ENCODE data around the gene CTU2.

Gene CTU2

DNA sequence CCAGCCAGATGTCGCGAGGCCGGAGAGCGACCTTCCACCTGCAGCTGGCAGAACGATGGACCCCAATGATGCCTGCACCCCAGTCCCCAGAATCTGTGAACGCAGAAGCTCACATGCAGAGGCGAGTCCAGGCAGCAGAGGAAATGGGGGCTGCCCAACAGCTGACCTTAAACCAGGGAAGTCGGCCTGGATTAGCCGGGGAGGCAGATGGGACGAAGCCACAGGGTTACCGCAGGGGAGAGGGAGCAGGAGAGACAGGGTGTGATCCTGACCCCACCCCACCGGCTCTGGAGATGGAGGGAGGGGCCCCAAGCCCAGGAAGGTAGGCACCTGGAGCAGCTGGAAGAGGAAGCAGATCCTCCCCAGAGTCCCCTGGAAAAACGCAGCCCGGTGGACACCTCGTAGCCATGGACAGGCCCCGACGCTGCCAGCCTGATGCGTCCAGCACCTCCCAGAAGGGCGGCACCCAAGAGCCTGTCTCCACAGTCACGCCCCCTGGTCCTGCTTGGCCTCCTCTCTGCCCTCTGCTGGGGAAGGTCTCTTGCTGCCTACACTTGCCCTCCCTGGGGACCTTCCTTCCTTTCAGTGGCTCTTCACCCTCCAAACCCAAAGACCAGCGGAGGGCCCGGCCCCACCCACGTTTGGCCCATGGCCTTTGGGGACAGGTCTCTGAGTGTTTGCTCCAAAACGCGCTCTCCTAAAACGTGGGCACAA, 41.4 kb downstream of the CTU2 start:
- peak; percentile 63 for DNase-seq

DNA sequence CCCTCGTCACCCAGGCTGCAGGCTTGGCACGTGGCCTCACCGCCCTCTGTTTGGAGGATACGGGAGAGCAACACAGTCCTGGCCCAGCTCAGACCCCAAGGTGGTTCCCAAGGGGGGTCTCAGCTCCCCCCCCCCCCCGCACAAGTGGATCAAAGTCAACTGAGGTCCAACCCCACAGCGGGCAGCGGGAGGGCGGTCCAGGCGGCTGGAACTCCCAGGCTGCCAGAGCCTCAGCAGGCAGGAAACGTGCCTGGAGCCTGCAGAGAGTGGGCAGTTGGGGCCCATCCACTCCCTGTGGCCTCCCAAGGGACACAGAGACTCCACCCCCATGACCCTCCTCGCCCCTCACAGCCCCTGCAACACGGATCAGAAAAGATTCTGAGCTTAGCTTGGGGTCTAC, 42.1 kb downstream of the CTU2 start:
- no peak for DNase-seq

DNA sequence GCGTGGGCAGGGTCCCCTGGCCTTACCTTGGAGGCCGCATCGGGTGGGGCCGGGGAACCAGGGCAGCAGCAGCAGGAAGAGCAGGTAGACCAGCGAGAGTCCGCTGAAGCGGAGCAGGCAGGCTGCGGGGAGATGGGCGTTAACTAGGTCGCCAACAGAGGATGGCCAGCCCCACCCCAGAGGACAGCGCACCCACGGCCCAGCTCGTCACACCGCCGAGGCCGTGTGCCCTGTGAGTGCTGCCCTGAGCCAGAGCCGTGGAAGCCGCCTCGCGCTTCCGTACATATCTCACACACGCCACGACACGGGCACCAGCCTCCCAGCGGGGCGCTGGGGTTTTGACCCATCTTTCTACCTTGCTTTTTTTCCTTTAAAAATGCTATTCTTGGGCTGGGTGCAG, 43.1 kb downstream of the CTU2 start:
- DNase-seq, result no peak

DNA sequence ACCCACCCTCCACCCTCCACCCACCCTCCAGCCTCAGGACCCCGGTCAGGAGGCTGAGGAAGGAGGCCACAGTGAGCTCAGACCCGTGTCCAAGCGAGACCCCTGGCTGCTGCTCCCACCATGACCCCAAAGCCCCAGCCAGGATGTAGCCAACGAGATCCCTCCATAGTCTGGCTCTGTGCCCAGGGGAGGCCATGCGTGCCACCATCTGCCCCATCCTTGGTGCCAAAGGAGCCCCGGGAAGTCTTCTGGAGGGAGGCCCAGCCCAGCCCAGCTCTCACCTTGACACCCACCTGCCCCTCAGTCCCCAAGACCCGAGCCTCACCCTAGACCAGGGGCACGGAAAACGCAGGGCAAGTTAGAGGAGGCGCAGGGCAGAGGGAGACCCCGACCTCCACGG, 44.6 kb downstream of the CTU2 start:
- DNase-seq, result no peak

DNA sequence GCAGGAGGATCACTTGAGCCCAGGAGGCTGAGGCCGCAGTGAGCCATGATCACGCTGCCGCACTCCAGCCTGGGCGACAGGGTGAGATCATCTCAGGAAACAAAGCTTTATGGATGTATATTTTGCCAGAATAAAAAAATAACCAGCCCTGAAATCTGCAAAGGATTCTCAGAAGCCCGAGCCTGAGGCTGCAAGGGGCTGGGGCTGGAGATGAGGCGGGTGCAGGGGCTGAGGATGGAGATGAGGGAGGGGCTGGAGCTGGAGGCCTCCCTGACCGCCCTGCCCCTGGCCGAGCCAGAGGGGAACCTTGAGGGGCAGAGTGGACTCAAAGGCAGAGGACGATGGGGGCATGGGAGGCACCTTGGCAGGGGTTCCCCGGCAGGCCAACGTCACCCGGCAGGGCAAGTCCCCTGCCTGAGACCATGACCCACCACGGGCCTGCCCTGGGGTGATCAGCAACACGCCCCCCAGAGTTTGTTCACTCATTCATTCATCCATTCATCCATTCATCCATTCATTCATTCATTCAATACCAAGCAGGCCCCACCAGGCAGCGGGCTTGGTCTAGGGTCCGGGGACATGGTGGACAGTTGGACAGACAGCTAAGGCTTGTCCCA, 46.2 kb downstream of the CTU2 start:
- no peak for DNase-seq

DNA sequence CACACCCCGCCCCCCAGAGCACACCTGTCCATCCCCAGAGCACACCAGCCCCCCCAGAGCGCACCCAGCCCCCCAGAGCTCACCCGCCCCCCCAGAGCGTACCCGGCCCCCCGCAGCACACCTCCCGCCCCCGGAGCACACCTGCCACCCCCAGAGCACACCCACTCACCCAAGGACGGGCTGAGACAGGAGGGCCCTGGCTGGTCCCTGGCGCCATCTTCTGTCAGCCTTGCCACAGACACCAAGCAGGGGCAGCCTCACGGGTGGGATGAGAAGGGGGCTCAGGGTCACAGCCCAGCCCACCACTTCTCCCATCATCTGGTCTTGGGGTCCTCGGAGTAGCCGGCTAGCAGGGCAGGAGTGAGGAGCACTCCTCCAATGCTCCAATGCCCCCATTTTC, 46.9 kb downstream of the CTU2 start:
- DNase-seq, result no peak

DNA sequence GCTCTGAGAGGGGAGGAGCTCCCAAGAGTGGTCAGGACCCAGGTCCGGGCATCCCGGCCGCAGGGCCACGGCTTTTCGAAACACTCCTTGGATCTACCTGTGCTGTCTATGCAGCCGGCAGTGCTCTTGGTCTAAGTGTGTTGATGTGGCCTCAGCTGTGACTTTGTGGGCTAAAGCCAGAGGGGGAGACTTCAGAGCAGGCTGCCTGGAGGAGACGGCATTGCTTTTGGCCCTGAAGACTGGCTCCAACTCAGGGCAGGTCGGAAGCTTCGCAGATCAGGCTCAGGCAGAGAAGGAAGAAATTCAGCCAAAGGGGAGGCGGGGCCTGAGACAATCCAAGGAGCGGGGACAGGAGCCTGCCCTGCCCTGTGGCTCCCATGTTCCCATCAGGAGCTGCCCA, 47.3 kb downstream of the CTU2 start:
- no peak for DNase-seq

DNA sequence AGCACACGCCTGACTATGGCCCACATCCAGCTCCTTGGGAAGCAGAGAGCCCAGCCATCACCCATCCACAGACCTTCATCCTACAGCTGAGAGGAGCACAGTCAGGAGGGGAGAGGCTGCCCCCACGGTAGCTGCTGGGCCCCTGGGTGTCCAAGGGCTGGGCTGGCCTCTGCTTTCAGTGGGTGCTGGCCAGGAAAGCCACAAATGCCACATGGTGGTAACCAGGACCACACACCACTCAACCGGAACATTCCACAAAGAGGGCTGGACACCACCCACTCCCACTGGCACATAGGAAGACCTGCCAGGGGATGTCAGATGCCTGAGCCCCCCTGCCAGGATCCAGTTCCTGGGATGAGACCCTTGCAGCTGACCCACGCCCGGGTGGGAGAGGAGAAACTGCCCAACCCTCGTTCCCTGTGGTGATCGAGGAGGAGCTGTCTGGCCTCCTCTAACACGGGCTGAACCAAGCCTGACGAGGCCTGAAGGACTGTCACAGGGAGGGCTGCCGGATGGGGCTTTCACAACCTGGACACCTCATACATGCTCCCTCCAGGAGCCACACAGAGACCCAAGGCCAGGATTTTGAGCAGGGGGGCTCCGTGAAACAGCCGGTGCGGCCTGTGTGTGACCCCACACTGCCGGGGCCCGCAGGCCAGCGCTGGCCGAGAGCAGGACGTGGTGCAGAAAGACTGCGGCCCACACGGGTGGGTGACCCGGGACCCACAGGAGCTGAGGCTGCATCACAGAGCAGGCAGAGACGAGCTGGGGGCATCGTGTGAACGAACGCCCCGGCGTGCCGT, 48.0 kb downstream of the CTU2 start:
- no peak for DNase-seq

DNA sequence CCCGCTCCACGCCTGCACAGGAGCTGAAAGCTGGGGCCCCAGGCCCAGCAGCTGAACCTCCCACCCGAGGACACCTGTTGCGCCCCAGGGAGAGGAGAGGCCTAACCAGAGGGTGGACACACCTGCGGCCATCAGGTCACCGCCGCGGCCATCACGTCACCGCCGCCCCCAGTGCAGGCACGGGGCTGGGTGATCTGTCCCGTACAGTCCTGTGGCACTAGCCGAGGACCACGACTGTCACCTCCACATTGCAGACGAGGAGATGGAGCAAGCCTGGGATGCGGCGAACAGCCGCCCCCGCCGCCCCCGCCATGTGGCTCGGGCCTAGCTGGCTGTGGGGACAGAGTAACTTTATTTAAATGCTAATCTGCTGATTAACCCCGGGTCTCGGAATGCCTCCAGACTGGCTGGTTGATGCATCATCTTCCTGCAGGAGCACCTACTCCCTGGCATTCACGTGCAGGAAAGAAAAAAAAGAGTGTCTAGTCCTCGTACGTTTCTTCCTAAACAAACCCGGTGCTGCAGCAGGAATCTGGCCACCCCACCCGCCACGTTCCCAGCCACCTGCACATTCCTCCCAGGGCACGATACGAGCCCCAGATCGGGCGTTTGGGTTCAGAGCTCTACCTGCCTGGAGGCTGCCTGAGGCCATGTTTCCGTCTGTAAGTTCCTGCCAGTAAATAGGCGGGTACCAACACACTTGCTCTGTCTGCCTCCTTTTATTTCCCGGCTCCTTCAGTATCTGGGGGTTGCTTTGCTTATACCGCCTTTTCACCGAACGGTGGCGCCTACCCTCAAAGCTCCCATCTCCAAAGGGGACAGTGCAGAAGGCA, 48.8 kb downstream of the CTU2 start:
- DNase-seq, result peak; percentile 25

DNA sequence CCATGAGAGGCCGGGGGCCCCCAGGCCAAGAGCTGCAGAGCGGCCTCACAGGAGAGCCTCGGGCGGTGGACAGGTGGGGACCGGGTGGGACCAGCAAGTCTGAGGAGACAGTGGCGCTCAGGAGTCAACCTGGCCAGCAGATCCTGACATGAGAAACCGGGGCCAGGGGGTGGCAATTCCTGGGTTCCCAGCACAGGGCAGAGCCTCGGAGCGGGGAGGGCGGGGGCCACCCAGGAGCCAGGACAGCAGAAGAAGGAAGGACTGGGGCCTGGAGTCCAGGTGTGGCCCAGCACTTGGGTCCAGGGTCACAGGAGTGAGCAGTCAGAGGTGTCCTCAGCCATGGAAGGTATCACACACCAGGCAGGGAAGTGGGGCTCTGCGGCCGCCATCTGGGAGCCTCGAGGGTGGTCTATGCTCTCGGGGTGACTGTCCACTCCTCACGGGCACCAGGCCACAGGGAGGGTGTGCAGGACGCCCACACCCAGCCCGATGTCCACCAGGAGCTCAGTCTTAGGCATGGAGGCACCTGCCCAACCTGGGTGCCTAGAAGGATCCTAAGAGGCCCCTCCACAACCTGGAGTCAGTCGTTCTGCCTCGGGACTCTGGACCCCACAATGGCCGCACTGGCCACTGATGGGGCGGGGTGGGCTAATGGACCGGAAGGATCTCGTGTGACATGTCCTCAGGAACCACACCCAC, 49.6 kb downstream of the CTU2 start:
- DNase-seq, result no peak

DNA sequence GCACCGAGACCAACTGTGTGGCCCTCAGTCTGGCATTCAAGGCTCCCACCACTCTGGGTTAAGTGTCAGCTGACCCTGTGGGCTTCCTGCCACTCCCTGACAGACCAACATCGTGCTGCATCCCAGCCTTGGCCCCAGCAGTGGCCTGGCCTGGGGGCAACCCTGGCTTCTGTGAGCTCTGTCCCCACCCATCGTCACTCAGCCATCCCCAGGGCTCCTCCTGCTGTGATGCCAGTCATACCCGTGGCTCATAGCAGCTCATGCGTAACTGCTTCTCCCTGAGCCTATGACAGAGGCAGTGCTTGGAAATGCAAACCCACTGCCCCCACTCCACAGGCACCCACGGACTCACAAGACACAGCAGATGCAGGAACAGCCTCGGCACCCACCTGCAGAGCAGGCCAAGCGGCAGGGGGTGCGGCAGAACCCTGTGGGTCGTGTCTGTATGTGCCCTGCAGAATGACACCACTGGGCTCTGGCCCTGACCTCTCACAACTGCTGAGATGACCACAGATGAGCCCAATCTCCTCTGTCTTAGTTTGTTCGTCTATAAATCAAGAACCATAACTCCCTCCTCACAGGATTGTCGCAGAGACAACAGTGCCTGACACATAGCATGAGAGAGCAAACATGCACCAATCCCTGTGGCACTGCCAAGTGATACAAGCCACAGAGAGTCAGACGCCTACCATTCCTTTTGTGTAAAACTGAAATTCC, 52.1 kb downstream of the CTU2 start:
- DNase-seq, result no peak

DNA sequence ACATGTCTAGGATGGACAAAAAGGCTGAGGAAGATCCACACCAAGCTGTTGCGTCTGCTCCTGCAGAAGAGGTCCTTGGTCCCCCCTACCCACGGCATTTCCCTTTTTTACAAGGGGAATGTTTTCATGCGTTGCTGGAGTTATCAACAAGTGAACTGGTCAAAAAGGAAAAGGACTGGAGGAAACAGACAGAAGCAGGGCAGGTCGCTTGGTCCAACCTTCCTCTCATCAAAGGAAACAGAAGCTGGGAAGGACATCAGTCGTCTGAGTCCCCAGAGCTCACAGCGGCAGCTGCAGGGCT, 52.6 kb downstream of the CTU2 start:
- DNase-seq, result no peak

DNA sequence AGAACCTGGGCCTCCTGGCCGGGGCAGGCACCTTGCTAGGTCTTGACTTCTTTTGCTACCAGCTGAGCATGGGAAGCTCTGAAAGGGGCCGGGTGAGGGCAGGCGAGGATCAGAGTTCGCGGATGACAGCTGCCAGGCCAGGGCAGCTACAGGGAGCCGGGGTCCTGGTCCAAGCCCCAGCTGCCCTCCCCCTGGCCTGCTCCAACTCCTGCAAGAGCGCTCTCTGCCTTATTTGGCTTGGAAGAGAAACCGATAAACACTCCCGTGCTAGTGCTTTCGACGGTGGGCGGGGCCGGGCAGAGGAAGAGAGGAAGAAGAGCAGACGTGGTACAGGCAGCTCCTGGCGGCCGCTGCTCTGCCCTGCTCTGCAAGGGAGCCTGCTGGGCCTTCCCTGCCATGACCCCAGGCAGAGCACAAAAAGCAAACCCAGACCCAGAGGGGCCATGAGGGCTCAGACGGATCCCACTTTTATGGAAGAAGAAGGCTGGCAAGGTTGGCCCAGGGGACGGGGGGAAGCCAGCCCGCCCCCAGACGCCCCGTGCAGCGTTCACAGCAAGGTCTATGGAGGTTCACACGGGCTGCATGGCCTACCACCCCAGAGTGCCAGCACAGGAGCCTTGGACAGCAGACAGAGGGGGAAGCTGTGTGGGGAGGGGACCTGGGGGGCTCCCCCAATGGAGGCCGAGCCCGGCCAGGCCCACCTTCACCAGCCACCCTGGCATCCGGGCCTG, 53.1 kb downstream of the CTU2 start:
- DNase-seq, result peak; percentile 48

DNA sequence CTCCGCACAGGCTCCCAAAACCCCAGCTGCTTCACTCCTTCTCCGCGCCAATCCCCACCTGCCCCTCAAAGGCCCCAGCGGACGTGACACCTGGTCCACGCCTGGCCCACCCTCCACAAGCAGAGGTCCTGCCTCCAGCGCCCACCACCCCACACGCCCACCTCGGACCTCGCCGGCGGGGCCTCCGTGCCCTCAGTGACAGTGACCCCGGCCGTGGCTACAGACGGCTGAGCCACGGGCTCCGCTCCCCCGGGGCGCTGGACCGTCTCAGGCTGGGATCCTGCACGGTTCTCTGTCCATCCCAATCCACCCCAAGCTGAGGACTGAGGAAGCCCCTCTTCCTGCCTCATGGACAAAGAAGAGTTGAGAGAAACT, 53.7 kb downstream of the CTU2 start:
- no peak for DNase-seq

DNA sequence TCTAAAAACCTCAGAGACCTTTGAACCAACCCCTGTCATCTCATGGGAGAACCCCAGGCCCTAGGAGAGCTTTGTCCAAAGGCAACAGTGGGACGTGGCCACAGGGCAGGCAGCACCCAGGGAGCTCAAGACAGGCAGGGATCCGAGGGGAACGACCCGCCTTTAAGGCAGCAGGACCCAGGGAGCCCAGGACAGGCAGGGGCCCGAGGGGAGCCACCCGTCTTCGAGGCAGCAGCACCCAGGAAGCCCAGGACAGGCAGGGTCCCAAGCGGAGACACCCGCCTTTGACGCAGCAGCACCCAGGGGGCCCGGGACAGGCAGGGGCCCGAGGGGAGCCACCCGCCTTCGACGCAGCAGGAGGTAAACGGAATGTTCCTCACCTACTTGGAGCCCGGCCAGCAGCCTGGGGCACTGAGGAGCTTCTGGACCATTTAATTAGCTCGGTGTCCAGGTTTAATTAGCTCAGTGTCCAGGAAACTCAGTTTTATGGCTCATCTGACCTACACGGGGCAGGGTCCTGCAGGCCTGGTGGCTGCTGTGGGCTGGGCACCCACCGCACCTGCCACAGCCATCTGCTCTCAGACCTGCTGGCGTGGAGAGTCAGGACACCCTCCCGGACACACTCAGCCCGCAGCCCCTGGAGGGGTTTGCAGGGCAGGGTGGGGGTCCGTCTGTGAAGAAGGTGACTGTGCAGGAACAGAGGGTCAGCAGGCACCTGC, 54.3 kb downstream of the CTU2 start:
- no peak for DNase-seq

DNA sequence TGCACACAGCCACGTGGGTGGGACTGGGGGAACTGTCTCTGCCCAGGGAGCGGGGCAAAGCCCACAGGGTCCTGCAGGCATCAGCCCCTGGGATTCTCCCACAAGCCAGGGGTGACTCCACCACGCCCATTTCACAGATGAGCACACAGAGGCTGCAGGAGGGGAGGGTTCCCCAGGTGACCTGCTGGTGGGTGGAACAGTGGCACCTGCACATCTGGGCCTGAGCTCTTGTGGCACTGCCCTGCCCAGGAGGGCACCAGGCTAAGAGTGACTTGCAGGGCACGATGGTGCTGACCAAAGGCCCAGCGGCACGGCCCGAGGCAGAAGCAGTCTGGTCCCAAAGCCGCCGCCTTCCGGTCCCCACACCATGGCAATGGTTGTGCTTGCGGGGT, 54.8 kb downstream of the CTU2 start:
- no peak for DNase-seq

DNA sequence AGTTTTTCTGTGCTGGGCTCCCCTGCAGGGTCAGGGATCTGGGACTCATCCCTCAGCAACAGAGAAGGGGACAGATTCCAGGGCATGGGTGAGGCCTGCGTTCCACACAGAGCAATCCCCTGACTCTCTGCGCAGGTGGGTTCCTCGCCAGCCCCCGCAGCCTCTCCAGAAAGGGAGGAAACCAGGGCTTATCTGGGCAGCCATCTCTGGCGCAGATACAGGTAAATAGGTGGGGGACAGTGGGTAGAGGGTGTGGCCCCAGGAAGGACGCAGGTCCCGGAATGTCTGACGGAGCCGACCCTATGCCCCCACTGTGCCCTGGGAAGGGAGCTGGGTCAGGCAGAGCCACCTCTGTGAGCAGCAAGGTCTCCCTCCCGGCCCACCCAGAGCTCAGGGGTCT, 55.5 kb downstream of the CTU2 start:
- no peak for DNase-seq

DNA sequence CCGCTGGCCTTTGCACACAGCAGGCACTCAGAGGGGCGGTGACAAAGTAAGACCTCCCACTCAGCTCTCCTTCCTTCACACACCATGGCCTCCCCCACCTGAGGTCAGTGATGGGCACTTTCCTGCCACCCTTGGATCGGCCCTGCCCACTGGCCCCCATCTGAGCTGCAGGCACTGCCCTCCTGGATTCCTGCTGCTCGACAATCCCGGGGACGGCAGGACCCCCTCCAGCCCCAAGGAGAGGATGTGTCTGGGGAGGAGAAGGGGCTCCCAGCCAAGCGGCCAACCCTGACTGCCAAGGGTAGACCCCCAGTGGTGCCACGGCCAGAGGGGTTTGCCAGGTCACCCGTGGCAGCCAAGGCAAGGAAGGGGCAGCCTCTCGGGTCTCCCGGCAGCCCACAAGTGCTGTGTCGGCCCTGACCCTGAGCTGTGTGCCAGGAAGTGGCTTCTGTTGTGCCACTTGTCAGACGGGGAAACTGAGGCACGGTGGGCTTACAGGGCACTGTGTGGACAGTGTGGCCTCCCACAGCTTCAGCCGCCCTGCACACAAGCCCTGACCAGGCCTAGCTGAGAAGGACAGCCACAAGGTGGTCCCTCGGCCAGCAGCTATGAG, 56.1 kb downstream of the CTU2 start:
- DNase-seq, result no peak

DNA sequence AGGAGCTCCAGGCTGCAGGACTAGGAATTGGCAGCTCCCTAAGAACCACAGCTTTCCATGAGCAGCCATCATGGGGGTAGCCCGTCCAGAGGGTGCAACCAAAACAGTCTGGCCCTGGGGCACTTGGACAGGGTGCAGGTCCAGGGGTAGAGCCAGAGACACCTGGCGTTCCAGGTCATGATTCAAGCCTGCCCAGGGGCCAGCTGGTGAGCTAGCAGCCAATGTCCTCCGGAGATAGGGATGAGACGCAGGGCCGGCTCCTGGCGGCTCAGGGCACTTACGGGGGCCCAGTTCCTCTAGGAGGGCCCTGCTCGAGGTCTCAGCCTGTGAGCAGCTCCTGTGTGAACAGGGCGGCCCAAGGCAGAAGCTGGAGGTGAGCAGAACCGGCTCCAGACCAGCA, 56.6 kb downstream of the CTU2 start:
- no peak for DNase-seq

DNA sequence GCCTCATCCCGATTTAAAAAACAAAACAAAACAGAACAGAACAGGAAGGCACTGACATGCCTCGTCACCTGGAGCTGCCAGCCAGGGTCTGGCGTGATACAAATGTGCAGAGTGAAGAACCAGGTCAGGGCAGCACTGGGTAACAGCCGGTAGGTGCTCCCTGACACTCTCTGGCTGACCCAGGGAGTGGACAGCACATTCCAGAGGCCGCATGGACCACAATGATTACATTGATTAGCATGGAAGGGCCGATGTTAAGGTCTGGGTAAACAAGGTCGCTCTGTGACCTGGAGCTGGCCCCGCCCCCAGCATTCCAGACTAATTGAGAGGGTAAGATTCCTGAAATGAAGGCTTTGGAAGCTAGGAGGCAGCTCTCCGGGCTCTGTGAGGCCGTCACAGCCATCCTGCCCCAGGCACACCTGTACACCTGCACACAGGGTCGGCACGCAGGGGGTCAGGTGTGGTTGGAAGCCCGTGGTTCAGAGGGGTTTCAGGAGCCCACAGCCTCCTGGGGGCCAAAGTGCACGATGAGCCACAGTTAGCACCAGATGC, 57.3 kb downstream of the CTU2 start:
- no peak for DNase-seq

All from activated CD4-positive, alpha-beta T cell treated with anti-CD3 and anti-CD28 coated beads for 48 hours (primary cell).